GM19395 (cell line): ENCODE results near the gene OTULINL.

Source experiments
- ATAC-seq: cut with Tn5 transposase; IDR thresholded peaks from one replicate; pipeline ENCODE4 v1.9.1; 2021; ENCODE audit warnings: mild to moderate bottlenecking, moderate library complexity; ENCODE audit not compliant: unreplicated experiment

OTULINL gene

GRCh38 chr5:14576206-14576605 lies 5.4 kb upstream of the OTULINL start:
- ATAC-seq: no peak

GRCh38 chr5:14577079-14577725 lies 4.4 kb upstream of the OTULINL start:
- no peak for ATAC-seq

- ATAC-seq: no peak
Observed at GRCh38 chr5:14577971-14578370, 3.6 kb upstream of the OTULINL start.

- no peak for ATAC-seq
Observed at GRCh38 chr5:14579246-14579645, 2.3 kb upstream of the OTULINL start.

DNA sequence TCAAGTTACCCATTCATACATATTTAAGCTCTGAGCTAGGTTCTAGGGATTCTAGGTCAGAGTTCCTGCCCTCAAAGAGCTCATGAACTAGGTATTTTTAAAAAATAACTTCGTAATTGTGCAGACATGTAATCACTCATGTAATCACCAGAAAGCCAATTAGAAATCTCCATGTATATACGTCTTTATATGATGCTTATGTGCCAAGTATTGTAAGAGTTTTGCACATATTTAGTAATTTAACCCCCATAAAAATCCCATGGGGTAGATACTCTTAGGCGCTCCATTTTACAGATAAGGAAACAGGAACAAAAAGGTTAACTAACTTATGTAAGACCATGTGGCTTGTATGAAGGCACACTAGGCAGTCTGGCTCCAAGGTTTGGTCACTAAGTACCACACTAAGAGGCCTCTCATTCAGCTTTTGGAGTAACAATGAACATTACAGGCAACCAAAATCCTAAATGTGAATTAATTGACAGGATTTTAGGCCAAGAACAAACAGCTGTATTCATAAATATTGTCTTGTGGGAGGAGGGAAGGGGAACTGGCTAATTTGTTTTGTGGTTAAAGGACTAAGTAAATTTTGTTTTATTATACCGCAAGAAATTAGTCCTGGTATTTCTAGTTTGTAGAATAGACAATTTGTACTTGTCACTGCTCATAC lies 1.7 kb upstream of the OTULINL start:
- ATAC-seq: no peak

DNA sequence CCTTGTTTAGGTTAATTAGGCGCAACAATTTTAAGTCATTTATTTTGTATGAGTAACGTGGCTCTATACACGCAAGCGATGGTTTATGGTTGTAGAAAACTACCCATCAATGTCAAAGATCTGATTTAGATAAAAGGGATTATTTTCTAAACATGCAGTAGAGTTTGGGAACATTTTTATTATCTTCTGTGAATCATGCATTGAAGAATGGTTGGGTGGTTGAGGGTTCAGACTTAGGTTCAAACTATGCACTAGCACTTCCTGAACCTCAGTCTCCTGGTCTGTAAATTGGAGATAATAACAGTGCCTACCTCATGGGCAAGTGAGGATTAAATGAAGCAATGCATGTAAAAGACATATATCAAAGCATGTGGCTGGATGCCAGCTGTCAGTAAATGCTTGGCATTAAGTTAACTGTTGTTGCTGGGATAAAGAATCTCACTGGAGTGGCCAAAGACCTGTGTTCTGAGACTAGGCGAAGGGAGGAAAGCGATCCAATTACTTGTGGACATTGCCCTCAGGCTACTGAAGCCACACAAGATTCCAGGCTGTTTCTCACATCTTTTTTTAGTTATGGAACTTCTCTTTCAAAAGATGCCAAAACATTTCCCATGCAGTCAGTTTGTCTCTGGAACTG lies 1.1 kb upstream of the OTULINL start:
- no peak for ATAC-seq

DNA sequence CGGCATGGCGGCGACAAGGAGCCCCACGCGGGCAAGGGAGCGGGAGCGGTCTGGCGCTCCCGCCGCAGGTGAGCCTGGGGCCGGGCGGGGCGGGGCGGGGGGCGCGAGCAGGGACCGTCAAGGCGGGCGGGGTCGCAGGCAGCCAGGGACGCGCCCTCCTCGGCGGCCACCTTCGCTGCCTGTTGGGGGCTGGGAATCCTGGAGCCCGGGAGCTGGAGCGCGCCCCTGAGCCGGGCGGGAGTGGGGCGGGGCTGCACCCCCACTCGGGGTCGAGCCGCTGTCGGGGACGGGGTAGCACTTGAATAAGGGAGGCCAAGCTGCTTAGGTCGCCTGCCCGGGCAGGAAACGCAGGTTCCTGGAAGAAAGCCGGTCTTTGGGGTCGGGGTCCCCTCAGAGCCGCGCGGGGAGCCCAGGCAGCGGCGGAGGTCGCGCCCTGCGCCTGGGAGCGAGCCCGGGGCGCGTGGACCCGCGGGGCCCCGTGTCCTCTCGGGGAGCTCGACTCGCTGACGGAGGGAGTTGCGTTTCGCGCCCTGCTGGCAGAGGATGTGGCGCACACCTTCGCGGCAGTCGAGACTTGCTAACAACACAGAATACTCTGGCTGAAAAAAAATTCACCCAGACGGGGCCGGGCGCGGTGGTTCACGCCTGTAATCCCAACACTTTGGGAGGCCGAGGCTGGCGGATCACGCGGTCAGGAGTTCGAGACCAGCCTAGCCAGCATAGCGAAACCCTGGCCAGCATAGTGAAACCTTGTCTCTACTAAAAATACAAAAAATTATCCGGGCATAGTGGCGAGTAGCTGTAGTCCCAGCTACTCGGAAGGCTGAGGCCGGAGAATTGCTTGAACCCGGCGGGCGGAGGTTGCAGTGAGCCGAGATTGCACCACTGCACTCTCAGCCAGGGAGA lies 552 bp downstream of the OTULINL start:
- ATAC-seq: peak; percentile 85

- no peak for ATAC-seq
Observed at GRCh38 chr5:14582797-14583137, 1.2 kb downstream of the OTULINL start.

DNA sequence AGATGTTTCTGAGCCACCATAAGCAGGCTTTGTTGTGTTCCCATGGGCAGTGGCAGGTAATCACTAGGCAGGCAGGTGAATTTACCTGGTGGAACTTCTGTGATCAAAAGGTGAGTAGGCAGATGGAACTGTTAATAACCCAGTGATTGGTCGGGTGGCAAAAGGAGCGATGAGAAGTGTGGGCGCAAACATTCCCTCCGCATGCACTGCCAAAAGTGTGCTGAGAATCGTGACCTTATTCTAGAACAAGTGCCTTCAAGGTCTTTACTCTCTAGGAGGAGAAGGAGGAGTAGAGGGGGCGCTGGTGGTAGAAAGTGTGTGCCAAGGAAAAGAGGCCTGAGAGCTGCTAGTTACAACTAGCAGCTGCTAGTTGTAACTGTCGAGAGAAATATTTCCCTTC lies 3.3 kb downstream of the OTULINL start:
- no peak for ATAC-seq

GRCh38 chr5:14587150-14587549 lies 5.6 kb downstream of the OTULINL start:
- ATAC-seq: no peak

GRCh38 chr5:14588145-14588544 lies 6.6 kb downstream of the OTULINL start:
- peak; percentile 69 for ATAC-seq

- no peak for ATAC-seq
Observed at GRCh38 chr5:14588758-14589543, 7.4 kb downstream of the OTULINL start.

- no peak for ATAC-seq
Observed at GRCh38 chr5:14590949-14591348, 9.4 kb downstream of the OTULINL start.

DNA sequence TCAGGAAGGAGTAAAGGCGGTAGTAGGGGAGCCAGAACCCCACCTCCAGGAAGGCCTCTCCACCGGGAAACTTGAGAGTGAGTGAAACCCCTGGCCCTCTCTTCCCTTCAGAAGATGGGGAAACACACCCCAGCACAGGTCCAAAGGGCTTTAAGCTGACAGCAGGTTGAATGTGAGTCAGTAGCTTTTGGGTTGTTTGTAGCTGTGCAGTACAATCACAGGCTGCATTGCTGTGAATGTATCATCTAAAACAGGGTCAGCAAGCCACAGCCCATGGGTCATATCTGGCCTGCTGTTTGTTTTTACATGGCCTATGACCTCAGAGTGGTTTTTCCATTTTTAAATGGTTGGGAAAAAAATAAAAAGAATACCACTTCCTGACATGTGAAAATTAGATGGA lies 10.0 kb downstream of the OTULINL start:
- no peak for ATAC-seq

- ATAC-seq: no peak
Observed at GRCh38 chr5:14593326-14594021, 11.9 kb downstream of the OTULINL start.

- ATAC-seq: no peak
Observed at GRCh38 chr5:14594378-14595074, 12.9 kb downstream of the OTULINL start.

GRCh38 chr5:14595189-14595588 lies 13.6 kb downstream of the OTULINL start:
- peak; percentile 81 for ATAC-seq

DNA sequence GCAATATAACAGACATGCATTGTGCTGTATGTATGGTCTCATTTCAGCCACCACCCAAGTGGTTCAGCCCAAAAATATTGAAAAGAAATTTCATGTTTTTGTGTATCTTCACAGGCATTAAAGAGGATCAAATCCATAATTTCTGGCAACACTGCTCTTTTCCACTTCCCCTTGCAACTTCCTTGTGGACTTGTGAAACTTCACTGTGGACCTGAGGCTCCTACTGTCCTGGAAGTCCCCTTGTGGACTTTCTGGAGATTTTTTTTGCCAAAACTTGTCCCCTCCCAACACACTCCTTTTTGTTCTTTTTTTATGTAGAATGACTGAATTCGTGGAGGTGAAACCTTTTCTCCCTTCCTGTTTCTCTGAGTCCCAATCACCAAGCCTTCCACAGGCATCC lies 14.3 kb downstream of the OTULINL start:
- ATAC-seq: no peak

DNA sequence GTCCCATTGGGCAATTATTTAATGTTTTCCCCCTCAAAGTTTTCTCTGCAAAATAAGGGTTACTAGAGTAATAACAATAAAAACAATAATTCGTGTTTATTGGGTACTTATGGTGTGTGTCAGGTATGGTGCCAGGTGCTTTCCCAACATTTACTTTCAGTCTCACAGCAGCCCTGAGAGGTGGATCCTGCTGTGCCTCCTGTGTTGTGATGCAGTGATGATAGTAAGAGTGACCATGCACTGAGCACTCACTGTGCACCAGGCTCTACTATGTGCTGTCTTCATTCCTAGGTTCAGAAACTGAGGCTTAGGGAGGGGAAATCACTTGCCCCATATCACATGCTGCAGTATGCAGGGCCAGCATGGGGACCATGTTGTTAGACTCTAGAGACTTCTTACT lies 15.5 kb downstream of the OTULINL start:
- ATAC-seq: no peak
